Sigmoid colon (tissue), 7 donors: ENCODE data around the gene INAVA. TPM values are rescaled to one million over a fixed set of nuclear protein-coding genes. Genes with fewer than 3 reads are reported as not detected.

Experiments used
- DNase-seq: peaks from one replicate; pipeline ENCODE4 v3.0.0-alpha.2; 2019
- H3K27ac ChIP-seq, 4 donors: fragments of 200-600 bp; sonication (generic); one replicate each; pipeline ENCODE4 v1.5.1; 2016 to 2019; ENCODE audit warnings: mild to moderate bottlenecking in 1 of 4
- H3K27me3 ChIP-seq, 3 donors: fragments of 200-600 bp; sonication (generic); one replicate each; pipeline ENCODE4 v1.5.1; 2019; ENCODE audit warnings: mild to moderate bottlenecking in 1 of 3
- H3K36me3 ChIP-seq, 4 donors: fragments of 200-600 bp; sonication (generic); one replicate each; pipeline ENCODE4 v1.5.1; 2016 to 2019
- H3K4me1 ChIP-seq, 4 donors: fragments of 200-600 bp; sonication (generic); one replicate each; pipeline ENCODE4 v1.5.1; 2017 to 2019
- H3K4me3 ChIP-seq, 4 donors: fragments of 200-600 bp; sonication (generic); one replicate each; pipeline ENCODE4 v1.5.1; 2017 to 2019; ENCODE audit warnings: mild to moderate bottlenecking in 2 of 4, moderate library complexity in 1 of 4
- H3K9me3 ChIP-seq, 4 donors: fragments of 200-600 bp in 3 of 4; sonication (generic) in 3 of 4; one replicate each; pipeline versions ENCODE4 v1.5.1 to v1.6.1; 2013 to 2019
- EP300 ChIP-seq, 4 donors: sonication (generic); formaldehyde crosslinking; IDR thresholded peaks; one replicate each; pipeline ENCODE4 v1.6.1; 2017; ENCODE audit warnings: antibody characterized with exemption in 4 of 4
- POLR2A ChIP-seq, 2 donors: fragments of 450-650 bp; IDR thresholded peaks; one replicate each; pipeline ENCODE4 v1.6.1; 2016; ENCODE audit warnings: antibody characterized with exemption in 2 of 2, mild to moderate bottlenecking in 2 of 2, moderate library complexity in 2 of 2
- POLR2AphosphoS5 ChIP-seq, 4 donors: sonication (generic); formaldehyde crosslinking; IDR thresholded peaks; one replicate each; pipeline ENCODE4 v1.6.1; 2017; ENCODE audit warnings: antibody characterized with exemption in 4 of 4
- WGBS, 2 donors: extraction: QIAGEN DNeasy Blood & Tissue Kit; methylation state at CpG; one replicate each; pipeline ENCODE4 v1.1.7; 2013; 5-methylcytosine and 5-hydroxymethylcytosine counted together
- intact Hi-C: fragments of 100-400 bp; cut with DNase I; formaldehyde crosslinking; loops from one replicate; pipeline ENCODE4 v1.15.1; 2023
- polyA plus RNA-seq, 3 donors: library from polyadenylated mRNA; stranded (reverse); fragments of 200-250 nt; gene quantifications; one replicate each; pipeline ENCODE4 v1.2.3, GENCODE V29; 2013
- total RNA-seq, 4 donors: library from RNA; depleted of rRNA; stranded (reverse); fragments of >200 nt; gene quantifications; one replicate each; pipeline ENCODE4 v1.1.0, GENCODE V29; 2016
- TF ChIP-seq, protein P1 (sequence below), 4 experiments: fragments of 450-650 bp in 3 of 4; fragments of 200-600 bp in 1 of 4; IDR thresholded peaks; one replicate each; pipeline ENCODE4 v1.5.1; 2016 to 2019; ENCODE audit warnings: antibody characterized with exemption in 4 of 4, mild to moderate bottlenecking in 3 of 4, moderate library complexity in 2 of 4
- donor health status: healthy with polysubstance abuse.
- donor health status: Bipolar disorder and iron deficiency.
- donor health status: healthy.

The INAVA gene
- total and polyA plus RNA-seq, 7 donors: 0.27 to 176 (median 1.4) TPM

DNA sequence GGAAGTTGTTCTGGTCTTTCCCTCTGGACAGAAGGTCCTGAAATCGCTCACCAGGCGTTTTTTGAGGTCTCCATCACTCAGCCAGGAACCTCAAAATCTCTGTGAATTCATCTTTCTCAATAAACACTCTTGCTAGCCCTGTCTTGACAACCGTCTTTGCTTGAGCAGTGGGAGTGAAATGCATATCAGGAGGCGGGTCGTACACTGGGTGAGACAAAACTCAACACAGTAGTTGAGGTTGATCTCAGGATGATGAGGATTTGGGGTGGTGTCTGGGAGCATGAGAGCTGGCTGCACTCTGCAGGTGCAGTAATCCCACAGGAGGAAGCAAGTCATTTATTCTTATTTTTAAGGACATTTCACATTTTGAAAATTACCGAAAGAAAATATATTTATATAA is 20.0 kb upstream of the INAVA start:
- H3K4me1 ChIP-seq: peaks cover 0 to 15% (median 13%) of the 10 kb centered on the region in 4 donors
- peaks cover 19 to 80% (median 47%) of the 10 kb centered on the region in 3 donors for H3K27me3 ChIP-seq
- TF ChIP-seq EP300 (IDR thresholded peaks at IDR 0.05) (no peak), POLR2AphosphoS5 (IDR thresholded peaks at IDR 0.05) (no peak), POLR2A (IDR thresholded peaks at IDR 0.05) (no peak)
- TF ChIP-seq, protein P1, sequence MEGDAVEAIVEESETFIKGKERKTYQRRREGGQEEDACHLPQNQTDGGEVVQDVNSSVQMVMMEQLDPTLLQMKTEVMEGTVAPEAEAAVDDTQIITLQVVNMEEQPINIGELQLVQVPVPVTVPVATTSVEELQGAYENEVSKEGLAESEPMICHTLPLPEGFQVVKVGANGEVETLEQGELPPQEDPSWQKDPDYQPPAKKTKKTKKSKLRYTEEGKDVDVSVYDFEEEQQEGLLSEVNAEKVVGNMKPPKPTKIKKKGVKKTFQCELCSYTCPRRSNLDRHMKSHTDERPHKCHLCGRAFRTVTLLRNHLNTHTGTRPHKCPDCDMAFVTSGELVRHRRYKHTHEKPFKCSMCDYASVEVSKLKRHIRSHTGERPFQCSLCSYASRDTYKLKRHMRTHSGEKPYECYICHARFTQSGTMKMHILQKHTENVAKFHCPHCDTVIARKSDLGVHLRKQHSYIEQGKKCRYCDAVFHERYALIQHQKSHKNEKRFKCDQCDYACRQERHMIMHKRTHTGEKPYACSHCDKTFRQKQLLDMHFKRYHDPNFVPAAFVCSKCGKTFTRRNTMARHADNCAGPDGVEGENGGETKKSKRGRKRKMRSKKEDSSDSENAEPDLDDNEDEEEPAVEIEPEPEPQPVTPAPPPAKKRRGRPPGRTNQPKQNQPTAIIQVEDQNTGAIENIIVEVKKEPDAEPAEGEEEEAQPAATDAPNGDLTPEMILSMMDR (IDR thresholded peaks at IDR 0.05): no peak
- H3K4me3 ChIP-seq: no peak overlapping the region
- intact Hi-C loops: no loop called here
- DNase-seq: peak; percentile 35
- no peaks in the 10 kb centered on the region for H3K36me3 ChIP-seq
- 82 to 88% methylated on average over 6 of the region's 6 CpGs for WGBS, 2 donors
- no peaks in the 10 kb centered on the region for H3K9me3 ChIP-seq
- H3K27ac ChIP-seq: no peak overlapping the region

GRCh38 chr1:200875416-200875815 is 19.3 kb upstream of the INAVA start:
- no peak for TF ChIP-seq POLR2AphosphoS5 (IDR thresholded peaks at IDR 0.05)
- no peak for TF ChIP-seq EP300 (IDR thresholded peaks at IDR 0.05)
- TF ChIP-seq, protein P1 (IDR thresholded peaks at IDR 0.05): no peak
- TF ChIP-seq POLR2A (IDR thresholded peaks at IDR 0.05): no peak
- Histone ChIP-seq H3K36me3 (no peaks in the 10 kb centered on the region), H3K27ac (no peak overlapping the region), H3K9me3 (no peaks in the 10 kb centered on the region), H3K4me3 (no peak overlapping the region), H3K27me3 (peaks cover 19 to 77% (median 46%) of the 10 kb centered on the region in 3 donors), H3K4me1 (peaks cover 0 to 15% (median 13%) of the 10 kb centered on the region in 4 donors)
- intact Hi-C loops: no loop called here
- 89 to 92% methylated on average over 5 of the region's 5 CpGs for WGBS, 2 donors
- DNase-seq: peak; percentile 34

- H3K4me3 ChIP-seq: no peak overlapping the region
- peaks cover 0 to 15% (median 13%) of the 10 kb centered on the region in 4 donors for H3K4me1 ChIP-seq
- intact Hi-C loops: no loop called here
- peak; percentile 26 for DNase-seq
- WGBS, 2 donors: 78 to 79% methylated on average over 3 of the region's 3 CpGs
- no peak overlapping the region for H3K27ac ChIP-seq
- TF ChIP-seq POLR2A (IDR thresholded peaks at IDR 0.05) (no peak), EP300 (IDR thresholded peaks at IDR 0.05) (no peak), POLR2AphosphoS5 (IDR thresholded peaks at IDR 0.05) (no peak)
- TF ChIP-seq, protein P1 (IDR thresholded peaks at IDR 0.05): no peak
- peaks cover 19 to 61% (median 30%) of the 10 kb centered on the region in 3 donors for H3K27me3 ChIP-seq
- H3K36me3 ChIP-seq: no peaks in the 10 kb centered on the region
- no peaks in the 10 kb centered on the region for H3K9me3 ChIP-seq
Measured at GRCh38 chr1:200877010-200877409, 17.7 kb upstream of the INAVA start.

GRCh38 chr1:200877839-200878551 is 16.7 kb upstream of the INAVA start:
- no peak overlapping the region for H3K4me3 ChIP-seq
- no peaks in the 10 kb centered on the region for H3K9me3 ChIP-seq
- peaks cover 0 to 10% (median 9%) of the 10 kb centered on the region in 4 donors for H3K4me1 ChIP-seq
- WGBS, 2 donors: 69 to 79% methylated on average over 6 of the region's 6 CpGs
- intact Hi-C loops: no loop called here
- peaks cover 11 to 51% (median 20%) of the 10 kb centered on the region in 3 donors for H3K27me3 ChIP-seq
- TF ChIP-seq, protein P1 (IDR thresholded peaks at IDR 0.05): no peak
- no peak for TF ChIP-seq POLR2AphosphoS5 (IDR thresholded peaks at IDR 0.05)
- no peak for TF ChIP-seq EP300 (IDR thresholded peaks at IDR 0.05)
- TF ChIP-seq POLR2A (IDR thresholded peaks at IDR 0.05): no peak
- H3K36me3 ChIP-seq: no peaks in the 10 kb centered on the region
- DNase-seq: peak; percentile 33
- no peak overlapping the region for H3K27ac ChIP-seq
